H1 (cell line): ENCODE measurements around the gene CAPN8. TPM values are rescaled to one million over a fixed set of nuclear protein-coding genes. Genes with fewer than 3 reads are reported as not detected.

ENCODE experiments used
- CTCF ChIA-PET: fragments of 300-600 bp; sonication (Branson Sonifier 250); formaldehyde crosslinking; loops from one replicate; lab custom pipeline; 2021; ENCODE audit not compliant: partially characterized antibody; lab: Charles Lee
- POLR2A ChIA-PET: fragments of 300-600 bp; sonication (Branson Sonifier 250); formaldehyde crosslinking; loops from one replicate; lab custom pipeline; 2021; ENCODE audit warnings: inconsistent platforms; ENCODE audit not compliant: partially characterized antibody; lab: Charles Lee
- DNase-seq, 2 experiments: peaks; one replicate each; pipeline versions ENCODE4 v3.0.0 to v3.0.0-alpha.2; 2010 to 2022; ENCODE audit warnings: low spot score in 2 of 2, low read depth in 1 of 2, mixed read lengths in 1 of 2
- FAIRE-seq: peaks from 2 replicates; lab custom pipeline; 2011; peaks lifted over from hg19 to GRCh38; lab: Jason Lieb, UNC
- H2AFZ ChIP-seq: 2 replicates; pipeline ENCODE4 v1.8.1; 2012; ENCODE audit warnings: low read length, inconsistent platforms
- H2AK5ac ChIP-seq: 2 replicates; pipeline ENCODE4 v1.6.1; 2013; ENCODE audit warnings: low read depth, low read length
- H2BK120ac ChIP-seq: replicated peaks from 2 replicates; pipeline ENCODE3; 2013; ENCODE audit warnings: low read depth, low read length, inconsistent platforms
- H2BK12ac ChIP-seq: 2 replicates; pipeline ENCODE4 v1.6.1; 2013; ENCODE audit warnings: low read depth, low read length
- H2BK15ac ChIP-seq: 2 replicates; pipeline ENCODE4 v1.6.1; 2013; ENCODE audit warnings: low read length
- H2BK20ac ChIP-seq: 2 replicates; pipeline ENCODE4 v1.6.1; 2013; ENCODE audit warnings: low read length
- H2BK5ac ChIP-seq: 2 replicates; pipeline ENCODE4 v1.6.1; 2013; ENCODE audit warnings: low read depth, low read length
- H3K14ac ChIP-seq: 2 replicates; pipeline ENCODE4 v1.6.1; 2013; ENCODE audit warnings: inconsistent platforms; ENCODE audit not compliant: insufficient read length
- H3K18ac ChIP-seq: 2 replicates; pipeline ENCODE4 v1.6.1; 2013; ENCODE audit warnings: low read length; ENCODE audit errors: extremely low read depth
- H3K23ac ChIP-seq: 2 replicates; pipeline ENCODE4 v1.6.1; 2013; ENCODE audit warnings: inconsistent platforms; ENCODE audit not compliant: insufficient read length
- H3K23me2 ChIP-seq: 2 replicates; pipeline ENCODE4 v1.6.1; 2013; ENCODE audit warnings: low read depth, low read length
- H3K27ac ChIP-seq: 2 replicates; pipeline ENCODE4 v1.6.1; 2011; ENCODE audit warnings: low read depth, low read length, inconsistent platforms
- H3K27me3 ChIP-seq, 4 experiments: replicated peaks in 1 of 4; 1 replicate in 1 of 4; 2 replicates in 3 of 4; pipeline versions ENCODE4 v1.6.1 to v1.8.1; 2011 to 2013; ENCODE audit warnings: low read length in 3 of 4, mild to moderate bottlenecking in 3 of 4, inconsistent platforms in 2 of 4, mixed read lengths in 2 of 4, moderate library complexity in 1 of 4; ENCODE audit not compliant: control insufficient read depth in 3 of 4, insufficient read depth in 3 of 4; ENCODE audit errors: extremely low read depth in 1 of 4
- H3K36me3 ChIP-seq, 4 experiments: 2 replicates each; pipeline versions ENCODE4 v1.6.1 to v1.8.1; 2011 to 2013; ENCODE audit warnings: mild to moderate bottlenecking in 4 of 4, low read length in 3 of 4, moderate library complexity in 2 of 4, control low read depth in 1 of 4, inconsistent platforms in 1 of 4; ENCODE audit not compliant: insufficient read depth in 4 of 4, control insufficient read depth in 2 of 4
- H3K4ac ChIP-seq: replicated peaks from 2 replicates; pipeline ENCODE3; 2013; ENCODE audit warnings: low read length, low read depth, mixed read lengths, inconsistent platforms; ENCODE audit not compliant: insufficient read length
- H3K4me1 ChIP-seq, 4 experiments: replicated peaks in 1 of 4; 1 replicate in 1 of 4; 2 replicates in 3 of 4; pipeline versions ENCODE4 v1.6.1 to v1.8.1; 2011 to 2013; ENCODE audit warnings: low read length in 3 of 4, inconsistent platforms in 2 of 4, mixed read lengths in 1 of 4; ENCODE audit not compliant: insufficient read depth in 4 of 4, control insufficient read depth in 3 of 4
- H3K4me2 ChIP-seq, 2 experiments: 2 replicates each; pipeline versions ENCODE4 v1.6.1 to v1.8.1; 2011 to 2013; ENCODE audit warnings: low read depth in 2 of 2, low read length in 2 of 2, control low read depth in 1 of 2, inconsistent platforms in 1 of 2, mild to moderate bottlenecking in 1 of 2; ENCODE audit not compliant: insufficient read depth in 1 of 2
- H3K4me3 ChIP-seq, 4 experiments: fragments of 200-600, 300-600 bp in 1 of 4; sonication (generic), shearing (Covaris generic), sonication (Bioruptor Twin) in 1 of 4; 2 replicates each; pipeline versions ENCODE4 v1.5.1 to v1.8.1; 2011 to 2016; ENCODE audit warnings: low read length in 4 of 4, low read depth in 3 of 4, control low read depth in 2 of 4, inconsistent platforms in 2 of 4, mild to moderate bottlenecking in 2 of 4, mixed read lengths in 1 of 4, moderate library complexity in 1 of 4; ENCODE audit not compliant: insufficient read depth in 2 of 4; ENCODE audit errors: extremely low read depth in 1 of 4
- H3K56ac ChIP-seq: replicated peaks from 2 replicates; pipeline ENCODE3; 2013; ENCODE audit warnings: low read depth, mild to moderate bottlenecking, mixed read lengths, low read length, inconsistent platforms; ENCODE audit not compliant: insufficient read length
- H3K79me1 ChIP-seq: 2 replicates; pipeline ENCODE4 v1.6.1; 2013; ENCODE audit warnings: low read depth, low read length, control low read depth
- H3K79me2 ChIP-seq, 2 experiments: 2 replicates each; pipeline versions ENCODE4 v1.6.1 to v1.8.1; 2012 to 2013; ENCODE audit warnings: low read length in 2 of 2, mild to moderate bottlenecking in 2 of 2, inconsistent platforms in 1 of 2; ENCODE audit not compliant: insufficient read depth in 2 of 2, control insufficient read depth in 1 of 2
- H3K9ac ChIP-seq, 4 experiments: replicated peaks in 1 of 4; 1 replicate in 1 of 4; 2 replicates in 3 of 4; pipeline versions ENCODE4 v1.6.1 to v1.8.1; 2011 to 2013; ENCODE audit warnings: low read depth in 3 of 4, low read length in 3 of 4, control low read depth in 2 of 4, mild to moderate bottlenecking in 2 of 4, moderate library complexity in 2 of 4, inconsistent platforms in 1 of 4; ENCODE audit errors: extremely low read depth in 1 of 4
- H3K9me3 ChIP-seq, 2 experiments: 2 replicates each; pipeline versions ENCODE4 v1.6.1 to v1.8.1; 2012 to 2013; ENCODE audit warnings: mild to moderate bottlenecking in 2 of 2, moderate library complexity in 2 of 2, control low read depth in 1 of 2, inconsistent platforms in 1 of 2, low read depth in 1 of 2, low read length in 1 of 2, mixed read lengths in 1 of 2; ENCODE audit not compliant: insufficient read depth in 2 of 2
- H4K20me1 ChIP-seq, 2 experiments: replicated peaks in 1 of 2; 2 replicates each; pipeline versions ENCODE3 to v1.8.1; 2011 to 2013; ENCODE audit warnings: inconsistent platforms in 2 of 2, low read length in 2 of 2, mild to moderate bottlenecking in 1 of 2; ENCODE audit not compliant: insufficient read depth in 2 of 2, control insufficient read depth in 1 of 2
- H4K5ac ChIP-seq: 2 replicates; pipeline ENCODE4 v1.6.1; 2013; ENCODE audit warnings: low read length, low read depth, mixed read lengths, inconsistent platforms; ENCODE audit not compliant: insufficient read length
- H4K8ac ChIP-seq: 2 replicates; pipeline ENCODE4 v1.8.0; 2013; ENCODE audit warnings: mild to moderate bottlenecking, moderate library complexity, low read length, inconsistent platforms; ENCODE audit not compliant: insufficient read depth; ENCODE audit errors: extremely low read depth
- H4K91ac ChIP-seq: replicated peaks from 2 replicates; pipeline ENCODE3; 2013; ENCODE audit warnings: low read length, mixed read lengths, inconsistent platforms; ENCODE audit not compliant: insufficient read length
- CTCF ChIP-seq, 3 experiments: IDR thresholded peaks; 1 replicate in 2 of 3; 2 replicates in 1 of 3; pipeline versions ENCODE4 v1.5.1 to v1.6.1; 2011; ENCODE audit warnings: low read length in 3 of 3, mild to moderate bottlenecking in 3 of 3, inconsistent platforms in 2 of 3, low read depth in 1 of 3, moderate library complexity in 1 of 3; ENCODE audit not compliant: insufficient read depth in 1 of 3; ENCODE audit errors: control extremely low read depth in 1 of 3
- EP300 ChIP-seq, 2 experiments: IDR thresholded peaks; 1 replicate in 1 of 2; 2 replicates in 1 of 2; pipeline ENCODE4 v1.6.1; 2011 to 2012; ENCODE audit warnings: low read depth in 2 of 2, low read length in 2 of 2, mild to moderate bottlenecking in 2 of 2, borderline replicate concordance in 1 of 2, inconsistent platforms in 1 of 2, moderate library complexity in 1 of 2
- JUND ChIP-seq: IDR thresholded peaks from 2 replicates; pipeline ENCODE4 v1.6.1; 2011; ENCODE audit warnings: mild to moderate bottlenecking, improper control_type of control experiment, low read length
- NANOG ChIP-seq: IDR thresholded peaks from 2 replicates; pipeline ENCODE4 v1.6.1; 2011; ENCODE audit warnings: low read length, low read depth, mild to moderate bottlenecking, inconsistent platforms; ENCODE audit not compliant: insufficient read depth, poor library complexity, severe bottlenecking
- SP4 ChIP-seq: IDR thresholded peaks from 2 replicates; pipeline ENCODE4 v1.6.1; 2012; ENCODE audit warnings: low read length, inconsistent platforms
- SRF ChIP-seq: IDR thresholded peaks from 2 replicates; pipeline ENCODE4 v1.6.1; 2011; ENCODE audit warnings: mild to moderate bottlenecking, low read depth, low read length, moderate library complexity
- USF2 ChIP-seq: IDR thresholded peaks from 2 replicates; pipeline ENCODE4 v1.6.1; 2011; ENCODE audit warnings: low read length, improper control_type of control experiment
- WGBS, 2 experiments: shearing (Covaris generic) in 1 of 2; methylation state at CpG; one replicate each; pipeline versions ENCODE4 v1.1.6 to v1.1.7; 2013 to 2015; ENCODE audit warnings: low lambda C conversion rate in 2 of 2, mixed read lengths in 2 of 2, inconsistent platforms in 1 of 2, low coverage in 1 of 2, missing lambda C conversion rate in 1 of 2; ENCODE audit not compliant: insufficient replicate concordance in 2 of 2, insufficient coverage in 1 of 2, insufficient read length in 1 of 2; ENCODE audit errors: extremely low coverage in 1 of 2, missing lambda C conversion rate in 1 of 2; 5-methylcytosine and 5-hydroxymethylcytosine counted together
- polyA plus RNA-seq, 7 experiments: library from polyadenylated mRNA; depleted of rRNA in 3 of 7; stranded (reverse) in 5 of 7; unstranded in 2 of 7; fragments of >200 nt in 5 of 7; fragments of 200-250 nt in 2 of 7; gene quantifications; 1 replicate in 5 of 7; 2 replicates in 1 of 7; 4 replicates in 1 of 7; pipeline versions ENCODE4 v1.2.1 to v1.2.3, GENCODE V29; 2011 to 2013; ENCODE audit warnings: missing spikeins in 2 of 7, mixed read lengths in 2 of 7
- total RNA-seq: library from RNA; stranded (reverse); fragmentation: NEBNext Ultra II Directional; extraction: Animal tissue kit (Norgen Biotek cat#: 25700); gene quantifications from 2 replicates; pipeline ENCODE4 v1.2.1, GENCODE V29; 2021

The CAPN8 gene
- total and polyA plus RNA-seq, 2 of the 8 experiments (the other 6 are each of a cell fraction or from before 2014, with no cell fraction given), result 0.20 to 0.26 TPM

GRCh38 chr1:223628233-223629125 is 37.0 kb downstream of the CAPN8 start:
- Histone ChIP-seq H3K23me2 (no peaks in the 10 kb centered on the region), H3K4me2 (no peak overlapping the region), H3K4me3 (no peak overlapping the region), H4K20me1 (no peaks in the 10 kb centered on the region), H2AK5ac (no peak overlapping the region), H3K79me2 (no peaks in the 10 kb centered on the region), H3K4me1 (0 out of 7 replicates have a peak, but pooled peaks cover 0 to 4% (median 0%) of the 10 kb centered on the region in 4 experiments), H4K5ac (no peak overlapping the region), H4K8ac (no peak overlapping the region; the same call in 1 of the 2 replicates), H2BK120ac (no peak overlapping the region), H3K4ac (no peak overlapping the region), H3K9me3 (no peaks in the 10 kb centered on the region), H3K27me3 (no peaks in the 10 kb centered on the region), H4K91ac (no peak overlapping the region), H2BK12ac (no peak overlapping the region; the same call in 1 of the 2 replicates), H3K56ac (no peak overlapping the region), H2BK5ac (no peak overlapping the region), H2BK15ac (no peak overlapping the region), H3K27ac (no peak overlapping the region), H2BK20ac (no peak overlapping the region), H3K23ac (no peak overlapping the region), H3K79me1 (no peaks in the 10 kb centered on the region), H2AFZ (peak overlapping the region; percentile 52; the same call in 1 of the 2 replicates), H3K36me3 (no peaks in the 10 kb centered on the region), H3K14ac (no peak overlapping the region), H3K9ac (no peak overlapping the region), H3K18ac (no peak overlapping the region)
- POLR2A ChIA-PET, result interaction anchor here (1.0 kb wide), 1 partner anchor 11 kb away, joined by 3 read pairs; no protein-coding TSS in a partner anchor
- CTCF ChIA-PET, result interaction anchor here (0.6 to 4.4 kb wide), 40 partner anchors 9 to 501 kb away, joined by 3 to 38 read pairs (median 4); partner anchors contain the start of gene CAPN8
- 78% methylated on average over 13 of the region's 13 CpGs; no CpG with 5 or more reads in 1 of the 2 experiments for WGBS, 2 experiments
- DNase-seq (peak; percentile 10 to 76), FAIRE-seq (peak; percentile 85)
- TF ChIP-seq CTCF (IDR thresholded peaks at IDR 0.05; ENCODE audit: control extremely low read depth in 1 of 3, insufficient read depth in 1 of 3, low read depth in 1 of 3, low read length in 3 of 3) (peak; percentile 71 to 91 (median 87)), SRF (no peak), JUND (no peak), NANOG (no peak), SP4 (no peak), USF2 (0 out of 2 replicates have a peak, but pooled peaks have one; percentile 5), EP300 (IDR thresholded peaks at IDR 0.05; ENCODE audit: borderline replicate concordance in 1 of 2, low read depth in 2 of 2, low read length in 2 of 2) (no peak)
